HG02763 (cell line): Measurements from ENCODE around the gene LTB.
A peak's percentile ranks its signal among the peaks of the same experiment; 100 is the strongest.
"Not testable (repeated sequence)": the region's sequence is repeated elsewhere in the genome, so short reads cannot be mapped to it uniquely, and the experiment has no call there.

ENCODE experiments used
- ATAC-seq: cut with Tn5 transposase; IDR thresholded peaks from one replicate; pipeline ENCODE4 v1.9.1; 2021; ENCODE audit warnings: mild to moderate bottlenecking, moderate library complexity; ENCODE audit not compliant: unreplicated experiment

LTB gene

GRCh38 chr6:31609519-31610406 lies 27.5 kb upstream of the LTB start:
- no peak for ATAC-seq

DNA sequence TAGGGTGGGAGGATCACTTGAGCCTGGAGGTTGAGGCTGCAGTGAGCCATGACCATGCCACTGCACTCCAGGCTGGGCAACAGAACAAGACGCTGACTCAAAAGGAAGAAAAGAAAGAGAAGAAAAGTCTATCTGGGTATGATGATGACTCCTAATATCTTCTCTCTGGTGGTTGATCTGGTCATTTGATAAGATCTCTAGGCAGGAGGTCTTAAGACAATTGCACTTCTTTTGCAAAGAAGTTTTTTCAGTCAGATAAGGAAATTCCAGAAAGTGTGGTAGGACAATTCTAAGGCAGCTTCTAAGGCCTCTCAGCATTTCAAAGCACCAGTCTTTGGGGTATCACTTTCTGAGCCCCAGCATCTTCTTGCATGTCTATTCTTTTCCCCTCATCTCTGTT lies 25.1 kb upstream of the LTB start:
- no peak for ATAC-seq

DNA sequence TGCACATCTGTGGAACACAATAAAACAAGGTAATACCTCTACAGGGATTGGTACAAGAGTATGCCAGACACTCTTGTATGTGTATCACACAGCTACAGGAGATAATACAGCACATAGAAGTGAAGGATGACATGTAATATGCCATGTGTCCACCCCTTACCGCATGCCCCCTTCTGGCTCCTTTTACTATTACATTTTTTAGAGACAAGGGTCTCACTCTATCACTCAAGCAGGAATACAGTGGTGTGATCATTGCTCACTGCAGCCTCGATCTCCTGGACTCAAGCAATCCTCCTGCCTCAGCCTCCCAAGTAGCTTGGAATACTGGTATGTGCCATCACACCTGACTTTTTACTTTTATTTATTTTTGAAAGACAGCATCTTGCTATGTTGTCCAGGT lies 14.8 kb upstream of the LTB start:
- no peak for ATAC-seq

DNA sequence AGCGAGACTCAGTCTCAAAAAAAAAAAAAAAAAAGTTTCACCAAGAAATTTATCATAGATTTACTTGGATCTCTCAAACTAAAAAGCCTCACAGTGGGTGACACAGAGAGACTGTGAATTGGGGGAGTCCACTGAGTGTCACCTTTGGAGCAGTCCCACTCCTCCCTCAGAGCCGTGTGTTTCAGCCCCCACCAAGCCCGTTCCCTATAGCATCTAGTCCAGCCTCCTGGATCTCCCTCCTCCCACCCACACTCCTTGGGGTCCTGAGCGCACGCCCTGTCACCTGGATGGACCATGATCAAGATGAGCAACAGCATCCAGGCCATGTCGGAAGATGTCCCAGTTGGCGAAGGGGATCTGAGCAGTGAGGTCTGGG lies 10.2 kb upstream of the LTB start:
- ATAC-seq, result no peak

GRCh38 chr6:31590691-31591090 lies 8.5 kb upstream of the LTB start:
- not testable (repeated sequence) for ATAC-seq

DNA sequence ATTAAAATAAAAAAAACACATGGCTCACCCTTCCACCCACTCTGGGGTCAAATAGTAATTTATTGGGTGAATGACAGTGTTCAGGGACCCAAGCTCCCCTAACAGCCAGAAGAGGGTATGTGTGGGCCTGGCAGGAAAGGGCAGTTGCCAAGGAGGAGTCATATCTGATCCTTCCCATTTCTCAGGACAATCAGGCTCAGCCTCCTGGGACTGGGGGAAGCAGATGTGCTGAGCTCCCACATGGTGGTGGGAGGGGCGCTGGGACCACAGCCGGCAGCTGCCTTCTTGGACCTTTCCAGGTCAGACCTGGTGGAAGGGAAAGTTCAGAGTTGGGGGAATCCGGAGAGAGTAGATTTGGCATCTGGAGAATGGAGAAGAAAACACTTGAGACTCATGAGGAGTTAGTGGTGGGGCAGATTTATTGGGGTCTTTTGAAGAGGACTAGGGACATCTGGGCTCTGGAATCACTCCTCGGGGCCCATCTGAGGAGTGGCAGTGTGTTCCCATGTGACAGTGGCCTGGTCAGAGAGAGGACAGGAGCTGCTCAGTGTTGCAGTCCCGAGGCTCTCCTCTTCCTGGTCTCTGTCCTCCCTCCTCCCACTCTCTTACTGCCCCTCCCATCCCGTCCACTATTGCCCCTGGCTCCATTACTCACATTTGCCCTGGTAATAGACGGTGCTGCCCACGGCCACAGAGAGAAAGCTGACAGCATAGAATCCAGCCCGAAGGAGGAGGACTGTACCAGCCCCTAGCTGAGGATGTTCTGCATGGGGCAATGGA lies 6.8 kb upstream of the LTB start:
- no peak for ATAC-seq

DNA sequence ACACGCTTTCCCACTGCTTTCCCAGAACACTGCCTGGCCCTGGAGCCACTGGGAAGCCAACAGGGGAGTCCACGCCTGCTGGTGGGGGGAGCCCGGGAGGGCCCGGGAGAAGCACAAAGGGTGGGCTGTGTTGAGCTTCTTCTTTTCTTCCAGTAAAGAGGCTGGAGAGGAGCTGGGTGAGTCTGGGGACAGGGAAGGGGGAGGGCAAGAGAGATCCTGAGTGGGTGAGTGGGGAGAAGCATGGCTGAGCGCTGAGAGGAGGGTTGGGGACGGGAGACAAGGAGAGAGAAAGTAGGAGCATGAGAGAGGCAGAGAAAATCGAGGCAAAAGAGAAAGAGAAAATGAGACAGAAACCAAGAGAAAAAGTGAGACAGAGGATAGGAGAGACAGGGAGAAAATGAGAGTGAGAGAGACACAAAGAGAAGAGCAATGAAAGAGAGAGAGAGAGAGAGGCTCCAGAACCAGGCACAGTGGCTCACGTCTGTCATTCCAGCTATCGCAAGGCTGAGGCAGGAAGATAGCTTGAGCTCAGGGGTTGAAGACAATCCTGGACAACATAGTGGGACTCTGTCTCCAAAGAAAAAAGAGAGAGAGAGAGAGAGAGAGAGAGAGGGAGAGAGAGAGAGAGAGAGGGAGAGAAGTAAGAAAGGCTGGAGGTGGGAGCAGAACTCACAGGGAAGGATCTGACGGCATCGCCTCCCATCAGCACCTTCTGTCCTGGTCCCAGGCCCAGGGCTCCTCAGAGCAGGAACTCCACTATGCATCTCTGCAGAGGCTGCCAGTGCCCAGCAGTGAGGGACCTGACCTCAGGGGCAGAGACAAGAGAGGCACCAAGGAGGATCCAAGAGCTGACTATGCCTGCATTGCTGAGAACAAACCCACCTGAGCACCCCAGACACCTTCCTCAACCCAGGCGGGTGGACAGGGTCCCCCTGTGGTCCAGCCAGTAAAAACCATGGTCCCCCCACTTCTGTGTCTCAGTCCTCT lies 5.9 kb upstream of the LTB start:
- ATAC-seq, result no peak

DNA sequence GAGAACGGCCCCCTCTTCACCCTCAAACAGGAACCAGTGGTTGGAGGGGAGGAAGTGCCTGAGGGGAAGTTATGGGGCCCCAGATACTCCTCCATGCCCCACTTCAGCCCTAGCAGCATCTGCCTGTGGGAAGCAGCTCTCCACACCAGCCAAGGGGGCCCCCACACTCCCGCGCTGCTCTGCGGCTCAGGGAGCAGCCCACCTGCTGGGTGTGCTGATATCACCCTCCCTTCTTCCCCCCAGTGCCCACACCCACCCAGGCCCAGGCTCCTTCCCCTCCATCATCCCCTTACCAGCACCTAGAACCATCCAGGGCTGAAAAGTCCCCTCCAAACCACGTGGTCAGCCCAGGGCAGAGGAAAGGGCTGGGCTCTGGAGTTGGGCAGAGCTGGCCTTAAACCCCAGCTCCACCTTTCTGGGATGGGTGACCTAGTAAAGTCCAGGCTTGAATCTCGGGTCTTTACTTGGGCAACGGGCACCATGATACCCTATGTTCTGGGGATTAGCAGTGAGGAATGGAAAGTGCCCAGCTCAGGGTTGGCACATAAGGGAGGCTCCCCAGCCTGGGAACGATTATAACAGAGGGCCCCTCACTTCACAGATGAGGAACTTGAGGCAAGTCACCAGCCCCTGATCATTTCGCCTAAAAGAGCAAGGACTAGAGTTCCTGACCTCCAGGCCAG lies 4.5 kb upstream of the LTB start:
- ATAC-seq, result no peak

DNA sequence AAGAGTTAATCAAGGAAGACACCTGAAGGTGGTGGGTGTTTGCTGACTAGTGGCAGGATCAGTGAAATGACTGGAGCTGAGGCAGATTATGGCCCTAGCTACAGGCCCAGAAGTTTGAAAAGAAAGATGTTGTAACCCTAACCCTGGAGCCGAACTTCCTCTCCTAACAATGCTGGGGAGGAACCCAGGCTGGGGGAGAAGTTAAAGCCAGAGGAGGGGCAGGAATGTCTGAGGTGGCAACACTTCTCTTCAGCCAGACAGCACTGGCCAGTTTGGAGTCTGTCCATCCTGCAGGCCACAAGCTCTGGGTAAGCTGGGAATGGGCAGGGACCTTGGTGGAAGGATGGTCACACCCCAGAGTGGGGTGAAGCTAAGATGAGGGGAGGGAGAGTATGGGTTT lies 3.8 kb upstream of the LTB start, which contains the start of gene LST1:
Gene LST1 (plus strand): TSS at position 270 of the 400 bp plus-strand sequence. CDS start 1,023 bp downstream, outside the sequence.
- no peak for ATAC-seq

DNA sequence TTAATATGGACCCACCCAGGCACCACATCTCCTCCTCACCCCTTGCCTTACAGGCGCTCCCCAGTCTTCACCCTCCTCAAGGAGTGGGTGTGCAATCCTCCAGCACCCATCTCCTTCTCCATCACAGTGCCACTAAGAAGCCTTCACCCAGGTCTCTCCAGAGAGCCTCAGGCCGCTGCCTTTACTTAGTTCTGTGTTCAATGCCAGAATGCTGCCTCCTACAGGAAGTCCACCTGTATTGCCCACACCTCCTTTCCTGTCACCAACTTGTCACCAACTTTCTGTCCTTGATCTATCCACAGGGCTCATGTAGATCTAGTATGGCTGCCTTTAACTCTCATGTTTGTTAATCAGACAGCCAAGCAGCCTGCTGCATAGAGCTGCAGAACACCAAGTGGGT lies 3.3 kb upstream of the LTB start:
- ATAC-seq, result no peak

DNA sequence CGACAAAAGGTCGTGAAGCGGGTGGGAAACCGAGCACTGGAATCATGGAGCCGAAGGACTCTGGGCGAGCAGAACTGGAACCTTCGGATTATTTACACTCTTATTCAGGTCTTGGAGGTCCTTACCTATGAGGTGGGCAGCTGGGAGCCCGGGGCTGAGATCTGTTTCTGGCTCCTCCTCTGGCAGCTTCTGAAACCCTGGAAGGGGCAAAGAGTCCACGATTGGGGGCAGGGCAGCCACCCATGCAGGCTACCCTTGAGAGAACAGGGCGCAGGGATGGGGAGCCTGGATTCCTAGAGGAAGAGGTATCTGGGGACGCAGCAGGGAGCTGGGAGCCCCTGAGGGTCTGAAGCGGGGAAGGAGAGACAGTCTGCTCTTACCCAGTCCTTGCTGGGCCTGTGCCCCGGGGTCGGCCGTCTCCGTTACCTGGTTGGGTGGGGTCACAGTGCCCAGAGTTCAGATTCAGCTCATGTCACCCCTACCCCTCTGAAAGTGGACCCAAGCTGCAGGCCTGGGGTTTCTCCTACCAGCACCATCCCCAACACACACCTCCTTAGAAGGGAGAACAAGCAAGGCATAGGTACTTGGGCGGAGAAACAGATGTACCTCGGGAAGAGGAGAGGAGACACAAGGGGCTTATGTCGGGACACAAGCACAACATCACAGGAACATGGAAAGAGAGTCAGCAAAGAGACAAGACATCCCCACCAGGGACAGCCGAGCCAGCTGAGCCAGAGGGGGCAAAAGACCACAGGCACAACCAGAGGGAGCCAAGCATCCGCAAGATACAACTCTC lies 592 bp downstream of the LTB start:
- ATAC-seq, result no peak

DNA sequence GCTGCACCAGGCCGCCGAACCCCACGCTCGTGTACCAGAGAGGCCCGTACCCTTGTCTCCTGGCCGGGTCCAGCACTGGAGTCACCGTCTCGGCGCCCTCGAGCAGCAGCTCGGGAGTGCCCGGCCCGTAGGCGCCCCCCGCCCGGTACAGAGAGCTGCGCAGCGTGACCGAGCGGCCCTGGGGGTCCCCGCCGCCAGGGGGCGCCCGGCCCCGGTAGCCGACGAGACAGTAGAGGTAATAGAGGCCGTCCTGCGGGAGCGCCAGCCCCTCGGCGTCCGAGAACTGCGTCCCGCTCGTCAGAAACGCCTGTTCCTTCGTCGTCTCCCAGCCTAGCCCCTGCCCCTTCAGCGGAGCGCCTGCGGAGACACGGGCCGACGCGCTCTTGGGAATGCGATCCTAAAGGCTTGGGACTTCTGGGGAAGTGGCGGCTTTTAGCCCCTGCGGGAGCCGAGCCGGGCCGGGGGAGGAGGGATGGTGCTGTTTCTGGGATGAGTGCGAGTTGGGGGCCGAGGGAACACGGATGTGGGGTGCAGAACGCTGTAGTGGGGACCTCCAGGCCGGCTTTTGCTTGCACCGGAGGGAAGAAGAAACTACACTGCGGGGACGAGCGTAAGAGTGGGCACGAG lies 1.3 kb downstream of the LTB start:
- peak; percentile 58 for ATAC-seq

GRCh38 chr6:31580438-31580740 lies 1.8 kb downstream of the LTB start:
- ATAC-seq, result no peak

DNA sequence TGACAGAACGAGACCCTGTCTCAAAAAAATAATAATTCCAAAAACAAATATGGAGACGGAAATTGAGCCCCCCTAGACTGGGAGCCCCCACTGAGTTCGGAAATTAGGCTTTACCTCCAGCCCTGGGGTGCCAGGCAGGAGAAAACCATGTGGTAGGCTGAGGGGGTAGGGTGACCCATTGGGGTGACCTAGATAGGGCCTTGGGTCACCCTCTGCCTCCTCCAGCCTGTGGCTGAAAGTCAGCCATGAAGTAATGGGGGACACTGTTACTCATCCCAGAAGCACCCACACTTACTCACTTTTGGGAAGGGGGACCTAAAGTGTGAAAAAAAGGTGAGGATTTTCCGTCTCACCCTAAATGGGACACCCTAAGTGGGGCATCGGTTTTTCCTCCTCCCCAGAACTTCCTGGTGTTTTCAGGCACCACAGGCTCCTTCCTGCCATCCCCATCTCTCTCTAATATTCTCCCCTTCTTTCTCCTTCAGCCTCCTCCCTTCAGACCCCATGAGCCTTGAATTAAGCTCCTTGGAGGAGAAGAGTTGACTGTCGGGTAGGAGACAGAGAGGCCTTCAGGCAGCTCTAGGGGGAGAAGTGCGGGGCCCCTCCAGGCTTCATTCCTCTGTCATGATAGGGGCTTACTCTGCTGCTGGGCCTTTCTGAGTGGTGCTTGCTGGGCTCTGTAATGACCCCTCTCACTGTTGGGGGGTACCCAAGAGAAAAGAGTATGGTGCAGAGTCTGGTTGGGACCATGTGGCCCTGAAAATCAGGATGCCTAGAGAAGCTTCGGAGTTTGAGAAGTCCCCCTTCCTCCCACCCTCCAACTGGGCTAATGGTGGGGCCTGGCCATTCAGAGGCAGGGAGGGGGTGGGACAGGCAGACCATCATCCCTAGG lies 2.4 kb downstream of the LTB start:
- ATAC-seq, result no peak

DNA sequence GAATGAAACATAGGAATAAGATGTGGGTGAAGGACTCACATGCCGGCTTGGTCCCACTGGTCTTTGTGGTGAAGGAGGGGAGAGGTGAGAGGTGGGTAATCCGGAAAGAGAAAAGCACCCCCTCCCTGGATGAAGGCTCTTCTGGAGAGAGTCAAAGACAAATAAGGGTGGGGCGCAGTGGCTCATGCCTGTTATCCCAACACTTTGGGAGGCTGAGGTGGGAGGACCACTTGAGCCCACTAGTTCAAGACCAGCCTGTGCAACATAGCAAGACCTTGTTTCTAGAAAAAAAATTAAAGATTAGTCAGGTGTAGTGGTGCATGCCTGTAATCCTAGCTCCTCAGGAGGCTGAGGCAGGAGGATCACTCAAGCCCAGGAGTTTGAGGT lies 3.1 kb downstream of the LTB start:
- ATAC-seq, result no peak

DNA sequence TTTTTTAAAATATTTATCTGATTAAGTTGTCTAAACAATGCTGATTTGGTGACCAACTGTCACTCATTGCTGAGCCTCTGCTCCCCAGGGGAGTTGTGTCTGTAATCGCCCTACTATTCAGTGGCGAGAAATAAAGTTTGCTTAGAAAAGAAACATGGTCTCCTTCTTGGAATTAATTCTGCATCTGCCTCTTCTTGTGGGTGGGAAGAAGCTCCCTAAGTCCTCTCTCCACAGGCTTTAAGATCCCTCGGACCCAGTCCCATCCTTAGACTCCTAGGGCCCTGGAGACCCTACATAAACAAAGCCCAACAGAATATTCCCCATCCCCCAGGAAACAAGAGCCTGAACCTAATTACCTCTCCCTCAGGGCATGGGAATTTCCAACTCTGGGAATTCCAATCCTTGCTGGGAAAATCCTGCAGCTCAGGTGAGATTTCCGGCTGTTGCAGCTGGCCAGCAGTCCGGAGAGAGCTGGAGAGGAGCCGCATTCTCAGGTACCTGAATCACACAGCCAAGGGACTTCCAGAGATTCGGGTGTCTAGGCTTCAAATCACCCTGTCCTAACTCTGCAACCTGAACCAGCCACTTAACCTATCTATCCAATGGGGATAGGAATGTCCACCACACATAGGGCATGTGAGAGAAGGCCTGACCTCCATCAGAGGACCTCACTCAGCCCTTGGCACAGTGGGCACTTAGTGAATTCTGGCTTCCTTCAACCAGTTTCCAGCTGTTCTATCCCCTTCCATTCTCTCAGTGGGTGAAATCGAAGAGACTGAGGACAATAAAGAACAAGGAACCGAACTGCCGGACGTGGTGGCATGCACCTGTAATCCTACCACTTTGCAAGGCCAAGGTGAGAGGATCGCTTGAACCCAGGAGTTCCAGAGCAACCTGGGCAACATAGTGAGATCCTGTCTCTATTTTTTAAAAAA lies 3.8 kb downstream of the LTB start:
- ATAC-seq, result no peak

DNA sequence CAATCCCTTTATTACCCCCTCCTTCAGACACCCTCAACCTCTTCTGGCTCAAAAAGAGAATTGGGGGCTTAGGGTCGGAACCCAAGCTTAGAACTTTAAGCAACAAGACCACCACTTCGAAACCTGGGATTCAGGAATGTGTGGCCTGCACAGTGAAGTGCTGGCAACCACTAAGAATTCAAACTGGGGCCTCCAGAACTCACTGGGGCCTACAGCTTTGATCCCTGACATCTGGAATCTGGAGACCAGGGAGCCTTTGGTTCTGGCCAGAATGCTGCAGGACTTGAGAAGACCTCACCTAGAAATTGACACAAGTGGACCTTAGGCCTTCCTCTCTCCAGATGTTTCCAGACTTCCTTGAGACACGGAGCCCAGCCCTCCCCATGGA lies 4.7 kb downstream of the LTB start:
- ATAC-seq, result no peak
